H1 (cell line): Measurements from ENCODE around the gene ANKRD13B. TPM values are rescaled to one million over a fixed set of nuclear protein-coding genes. Genes with fewer than 3 reads are reported as not detected.
"Not testable (repeated sequence)": the region's sequence is repeated elsewhere in the genome, so short reads cannot be mapped to it uniquely, and the experiment has no call there.

Source experiments
- CTCF ChIA-PET: fragments of 300-600 bp; sonication (Branson Sonifier 250); formaldehyde crosslinking; loops from one replicate; lab custom pipeline; 2021; ENCODE audit not compliant: partially characterized antibody; lab: Charles Lee
- POLR2A ChIA-PET: fragments of 300-600 bp; sonication (Branson Sonifier 250); formaldehyde crosslinking; loops from one replicate; lab custom pipeline; 2021; ENCODE audit warnings: inconsistent platforms; ENCODE audit not compliant: partially characterized antibody; lab: Charles Lee
- DNase-seq, 2 experiments: peaks; one replicate each; pipeline versions ENCODE4 v3.0.0 to v3.0.0-alpha.2; 2010 to 2022; ENCODE audit warnings: low spot score in 2 of 2, low read depth in 1 of 2, mixed read lengths in 1 of 2
- FAIRE-seq: peaks from 2 replicates; lab custom pipeline; 2011; peaks lifted over from hg19 to GRCh38; lab: Jason Lieb, UNC
- H2AFZ ChIP-seq: 2 replicates; pipeline ENCODE4 v1.8.1; 2012; ENCODE audit warnings: low read length, inconsistent platforms
- H2AK5ac ChIP-seq: 2 replicates; pipeline ENCODE4 v1.6.1; 2013; ENCODE audit warnings: low read depth, low read length
- H2BK120ac ChIP-seq: replicated peaks from 2 replicates; pipeline ENCODE3; 2013; ENCODE audit warnings: low read depth, low read length, inconsistent platforms
- H2BK12ac ChIP-seq: 2 replicates; pipeline ENCODE4 v1.6.1; 2013; ENCODE audit warnings: low read depth, low read length
- H2BK15ac ChIP-seq: 2 replicates; pipeline ENCODE4 v1.6.1; 2013; ENCODE audit warnings: low read length
- H2BK20ac ChIP-seq: 2 replicates; pipeline ENCODE4 v1.6.1; 2013; ENCODE audit warnings: low read length
- H2BK5ac ChIP-seq: 2 replicates; pipeline ENCODE4 v1.6.1; 2013; ENCODE audit warnings: low read depth, low read length
- H3K14ac ChIP-seq: 2 replicates; pipeline ENCODE4 v1.6.1; 2013; ENCODE audit warnings: inconsistent platforms; ENCODE audit not compliant: insufficient read length
- H3K18ac ChIP-seq: 2 replicates; pipeline ENCODE4 v1.6.1; 2013; ENCODE audit warnings: low read length; ENCODE audit errors: extremely low read depth
- H3K23ac ChIP-seq: 2 replicates; pipeline ENCODE4 v1.6.1; 2013; ENCODE audit warnings: inconsistent platforms; ENCODE audit not compliant: insufficient read length
- H3K23me2 ChIP-seq: 2 replicates; pipeline ENCODE4 v1.6.1; 2013; ENCODE audit warnings: low read depth, low read length
- H3K27ac ChIP-seq: 2 replicates; pipeline ENCODE4 v1.6.1; 2011; ENCODE audit warnings: low read depth, low read length, inconsistent platforms
- H3K27me3 ChIP-seq, 4 experiments: replicated peaks in 1 of 4; 1 replicate in 1 of 4; 2 replicates in 3 of 4; pipeline versions ENCODE4 v1.6.1 to v1.8.1; 2011 to 2013; ENCODE audit warnings: low read length in 3 of 4, mild to moderate bottlenecking in 3 of 4, inconsistent platforms in 2 of 4, mixed read lengths in 2 of 4, moderate library complexity in 1 of 4; ENCODE audit not compliant: control insufficient read depth in 3 of 4, insufficient read depth in 3 of 4; ENCODE audit errors: extremely low read depth in 1 of 4
- H3K36me3 ChIP-seq, 4 experiments: 2 replicates each; pipeline versions ENCODE4 v1.6.1 to v1.8.1; 2011 to 2013; ENCODE audit warnings: mild to moderate bottlenecking in 4 of 4, low read length in 3 of 4, moderate library complexity in 2 of 4, control low read depth in 1 of 4, inconsistent platforms in 1 of 4; ENCODE audit not compliant: insufficient read depth in 4 of 4, control insufficient read depth in 2 of 4
- H3K4ac ChIP-seq: replicated peaks from 2 replicates; pipeline ENCODE3; 2013; ENCODE audit warnings: low read length, low read depth, mixed read lengths, inconsistent platforms; ENCODE audit not compliant: insufficient read length
- H3K4me1 ChIP-seq, 4 experiments: replicated peaks in 1 of 4; 1 replicate in 1 of 4; 2 replicates in 3 of 4; pipeline versions ENCODE4 v1.6.1 to v1.8.1; 2011 to 2013; ENCODE audit warnings: low read length in 3 of 4, inconsistent platforms in 2 of 4, mixed read lengths in 1 of 4; ENCODE audit not compliant: insufficient read depth in 4 of 4, control insufficient read depth in 3 of 4
- H3K4me2 ChIP-seq, 2 experiments: 2 replicates each; pipeline versions ENCODE4 v1.6.1 to v1.8.1; 2011 to 2013; ENCODE audit warnings: low read depth in 2 of 2, low read length in 2 of 2, control low read depth in 1 of 2, inconsistent platforms in 1 of 2, mild to moderate bottlenecking in 1 of 2; ENCODE audit not compliant: insufficient read depth in 1 of 2
- H3K4me3 ChIP-seq, 4 experiments: fragments of 200-600, 300-600 bp in 1 of 4; sonication (generic), shearing (Covaris generic), sonication (Bioruptor Twin) in 1 of 4; 2 replicates each; pipeline versions ENCODE4 v1.5.1 to v1.8.1; 2011 to 2016; ENCODE audit warnings: low read length in 4 of 4, low read depth in 3 of 4, control low read depth in 2 of 4, inconsistent platforms in 2 of 4, mild to moderate bottlenecking in 2 of 4, mixed read lengths in 1 of 4, moderate library complexity in 1 of 4; ENCODE audit not compliant: insufficient read depth in 2 of 4; ENCODE audit errors: extremely low read depth in 1 of 4
- H3K56ac ChIP-seq: replicated peaks from 2 replicates; pipeline ENCODE3; 2013; ENCODE audit warnings: low read depth, mild to moderate bottlenecking, mixed read lengths, low read length, inconsistent platforms; ENCODE audit not compliant: insufficient read length
- H3K79me1 ChIP-seq: 2 replicates; pipeline ENCODE4 v1.6.1; 2013; ENCODE audit warnings: low read depth, low read length, control low read depth
- H3K79me2 ChIP-seq, 2 experiments: 2 replicates each; pipeline versions ENCODE4 v1.6.1 to v1.8.1; 2012 to 2013; ENCODE audit warnings: low read length in 2 of 2, mild to moderate bottlenecking in 2 of 2, inconsistent platforms in 1 of 2; ENCODE audit not compliant: insufficient read depth in 2 of 2, control insufficient read depth in 1 of 2
- H3K9ac ChIP-seq, 4 experiments: replicated peaks in 1 of 4; 1 replicate in 1 of 4; 2 replicates in 3 of 4; pipeline versions ENCODE4 v1.6.1 to v1.8.1; 2011 to 2013; ENCODE audit warnings: low read depth in 3 of 4, low read length in 3 of 4, control low read depth in 2 of 4, mild to moderate bottlenecking in 2 of 4, moderate library complexity in 2 of 4, inconsistent platforms in 1 of 4; ENCODE audit errors: extremely low read depth in 1 of 4
- H3K9me3 ChIP-seq, 2 experiments: 2 replicates each; pipeline versions ENCODE4 v1.6.1 to v1.8.1; 2012 to 2013; ENCODE audit warnings: mild to moderate bottlenecking in 2 of 2, moderate library complexity in 2 of 2, control low read depth in 1 of 2, inconsistent platforms in 1 of 2, low read depth in 1 of 2, low read length in 1 of 2, mixed read lengths in 1 of 2; ENCODE audit not compliant: insufficient read depth in 2 of 2
- H4K20me1 ChIP-seq, 2 experiments: replicated peaks in 1 of 2; 2 replicates each; pipeline versions ENCODE3 to v1.8.1; 2011 to 2013; ENCODE audit warnings: inconsistent platforms in 2 of 2, low read length in 2 of 2, mild to moderate bottlenecking in 1 of 2; ENCODE audit not compliant: insufficient read depth in 2 of 2, control insufficient read depth in 1 of 2
- H4K5ac ChIP-seq: 2 replicates; pipeline ENCODE4 v1.6.1; 2013; ENCODE audit warnings: low read length, low read depth, mixed read lengths, inconsistent platforms; ENCODE audit not compliant: insufficient read length
- H4K8ac ChIP-seq: 2 replicates; pipeline ENCODE4 v1.8.0; 2013; ENCODE audit warnings: mild to moderate bottlenecking, moderate library complexity, low read length, inconsistent platforms; ENCODE audit not compliant: insufficient read depth; ENCODE audit errors: extremely low read depth
- H4K91ac ChIP-seq: replicated peaks from 2 replicates; pipeline ENCODE3; 2013; ENCODE audit warnings: low read length, mixed read lengths, inconsistent platforms; ENCODE audit not compliant: insufficient read length
- EP300 ChIP-seq, 2 experiments: IDR thresholded peaks; 1 replicate in 1 of 2; 2 replicates in 1 of 2; pipeline ENCODE4 v1.6.1; 2011 to 2012; ENCODE audit warnings: low read depth in 2 of 2, low read length in 2 of 2, mild to moderate bottlenecking in 2 of 2, borderline replicate concordance in 1 of 2, inconsistent platforms in 1 of 2, moderate library complexity in 1 of 2
- WGBS, 2 experiments: shearing (Covaris generic) in 1 of 2; methylation state at CpG; one replicate each; pipeline versions ENCODE4 v1.1.6 to v1.1.7; 2013 to 2015; ENCODE audit warnings: low lambda C conversion rate in 2 of 2, mixed read lengths in 2 of 2, inconsistent platforms in 1 of 2, low coverage in 1 of 2, missing lambda C conversion rate in 1 of 2; ENCODE audit not compliant: insufficient replicate concordance in 2 of 2, insufficient coverage in 1 of 2, insufficient read length in 1 of 2; ENCODE audit errors: extremely low coverage in 1 of 2, missing lambda C conversion rate in 1 of 2; 5-methylcytosine and 5-hydroxymethylcytosine counted together
- polyA plus RNA-seq, 7 experiments: library from polyadenylated mRNA; depleted of rRNA in 3 of 7; stranded (reverse) in 5 of 7; unstranded in 2 of 7; fragments of >200 nt in 5 of 7; fragments of 200-250 nt in 2 of 7; gene quantifications; 1 replicate in 5 of 7; 2 replicates in 1 of 7; 4 replicates in 1 of 7; pipeline versions ENCODE4 v1.2.1 to v1.2.3, GENCODE V29; 2011 to 2013; ENCODE audit warnings: missing spikeins in 2 of 7, mixed read lengths in 2 of 7
- total RNA-seq: library from RNA; stranded (reverse); fragmentation: NEBNext Ultra II Directional; extraction: Animal tissue kit (Norgen Biotek cat#: 25700); gene quantifications from 2 replicates; pipeline ENCODE4 v1.2.1, GENCODE V29; 2021

Gene ANKRD13B
- total and polyA plus RNA-seq, 2 of the 8 experiments (the other 6 are each of a cell fraction or from before 2014, with no cell fraction given), result 16.4 to 48.5 TPM

DNA sequence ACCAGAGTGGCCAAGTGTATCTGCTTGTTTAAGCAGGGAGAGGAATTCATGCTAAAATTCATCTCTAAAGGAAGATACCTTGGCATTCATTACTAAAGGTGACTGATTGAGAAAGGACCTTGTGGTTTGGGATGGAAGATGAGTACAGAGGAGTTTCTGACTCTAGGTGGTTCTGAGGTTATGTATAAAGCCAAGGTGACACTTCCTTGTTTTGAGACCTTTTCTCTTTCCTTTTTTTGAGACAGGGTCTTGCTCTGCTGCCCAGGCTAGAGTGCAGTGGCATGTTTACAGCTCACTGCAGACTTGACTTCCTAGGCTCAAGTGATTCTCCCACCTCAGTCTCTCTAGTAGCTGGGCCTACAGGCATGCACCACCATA is 35.2 kb upstream of the ANKRD13B start (continued):
- TF ChIP-seq EP300 (IDR thresholded peaks at IDR 0.05; ENCODE audit: borderline replicate concordance in 1 of 2, low read depth in 2 of 2, low read length in 2 of 2), result no peak

DNA sequence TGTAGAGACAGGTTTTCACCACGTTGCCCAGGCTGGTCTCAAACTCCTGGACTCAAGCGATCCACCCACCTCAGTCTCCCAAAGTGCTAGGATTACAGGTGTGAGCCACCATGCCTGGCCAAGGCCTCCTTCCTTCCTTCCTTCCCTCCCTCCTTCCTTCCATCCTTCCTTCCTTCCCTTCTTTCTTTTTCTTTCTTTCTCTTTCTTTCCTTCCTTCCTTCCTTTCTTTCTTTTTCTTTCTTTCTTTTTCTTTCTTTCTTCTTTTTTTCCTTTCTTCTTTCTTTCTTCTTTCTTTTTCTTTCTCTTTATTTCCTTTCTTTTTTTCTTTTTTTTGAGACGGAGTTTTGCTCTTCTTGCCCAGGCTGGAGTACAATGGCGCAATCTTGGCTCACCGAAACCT is 34.8 kb upstream of the ANKRD13B start:
- H3K36me3 ChIP-seq, POLR2A ChIA-PET, H3K4me2 ChIP-seq, H3K23ac ChIP-seq, H3K4ac ChIP-seq, DNase-seq, H2AK5ac ChIP-seq, H3K56ac ChIP-seq, H4K20me1 ChIP-seq, H2BK15ac ChIP-seq, H3K14ac ChIP-seq, H4K5ac ChIP-seq, H3K79me1 ChIP-seq, H3K9me3 ChIP-seq, H2BK20ac ChIP-seq, H3K18ac ChIP-seq, H3K27ac ChIP-seq, H2AFZ ChIP-seq, H3K9ac ChIP-seq, H3K23me2 ChIP-seq, H2BK120ac ChIP-seq, H4K8ac ChIP-seq, H3K27me3 ChIP-seq, FAIRE-seq, H3K4me3 ChIP-seq, H2BK5ac ChIP-seq, H4K91ac ChIP-seq, H3K79me2 ChIP-seq, H3K4me1 ChIP-seq, H2BK12ac ChIP-seq: not testable (repeated sequence)
- 93% methylated on average over 5 of the region's 5 CpGs; no CpG with 5 or more reads in 1 of the 2 experiments for WGBS, 2 experiments
- CTCF ChIA-PET, result interaction anchor here (1.2 kb wide), 1 partner anchor 14 kb away, joined by 3 read pairs; no protein-coding TSS in a partner anchor
